GM12878 (cell line): ENCODE measurements around the gene PRG3. TPM values are rescaled to one million over a fixed set of nuclear protein-coding genes. Genes with fewer than 3 reads are reported as not detected.

Source experiments
- BCL11A ChIP-seq: IDR thresholded peaks from 2 replicates; pipeline ENCODE4 v1.6.1; 2011; ENCODE audit warnings: low read depth, low read length
- BHLHE40 ChIP-seq, 2 experiments: fragments of 450-650 bp in 1 of 2; IDR thresholded peaks; 2 replicates each; pipeline ENCODE4 v1.6.1; 2011 to 2017; ENCODE audit warnings: low read depth in 2 of 2, borderline replicate concordance in 1 of 2, improper control_type of control experiment in 1 of 2, low read length in 1 of 2, mild to moderate bottlenecking in 1 of 2
- CBFB ChIP-seq: IDR thresholded peaks from 2 replicates; pipeline ENCODE4 v1.6.1; 2016; ENCODE audit warnings: antibody characterized with exemption, low read depth
- CREM ChIP-seq: IDR thresholded peaks from 2 replicates; pipeline ENCODE4 v1.6.1; 2014; ENCODE audit warnings: antibody characterized with exemption, low read depth
- HDAC6 ChIP-seq: fragments of 200-600 bp; sonication (generic); IDR thresholded peaks from one replicate; pipeline ENCODE4 v1.8.0; 2017; ENCODE audit warnings: antibody characterized with exemption; ENCODE audit not compliant: unreplicated experiment
- MTA2 ChIP-seq: fragments of 450-650 bp; IDR thresholded peaks from 2 replicates; pipeline ENCODE4 v1.6.1; 2016; ENCODE audit warnings: low read depth, mild to moderate bottlenecking, moderate library complexity
- POLR2AphosphoS5 ChIP-seq: IDR thresholded peaks from 2 replicates; pipeline ENCODE4 v1.6.1; 2011; ENCODE audit warnings: mild to moderate bottlenecking, low read length, inconsistent platforms
- RCOR1 ChIP-seq: conservative IDR thresholded peaks from 2 replicates; pipeline ENCODE4 v1.6.1; 2012; ENCODE audit warnings: low read depth, low read length, improper control_type of control experiment
- SP1 ChIP-seq: IDR thresholded peaks from one replicate; pipeline ENCODE4 v1.6.1; 2011; ENCODE audit warnings: low read depth, low read length
- STAT3 ChIP-seq: IDR thresholded peaks from 2 replicates; pipeline ENCODE4 v1.6.1; 2011; ENCODE audit warnings: low read depth, low read length, improper control_type of control experiment
- SUPT20H ChIP-seq: IDR thresholded peaks from 2 replicates; pipeline ENCODE4 v1.6.1; 2011; ENCODE audit warnings: low read depth, mild to moderate bottlenecking, low read length, moderate library complexity, borderline replicate concordance; ENCODE audit not compliant: control insufficient read depth
- TAF1 ChIP-seq: IDR thresholded peaks from 2 replicates; pipeline ENCODE4 v1.6.1; 2011; ENCODE audit warnings: mild to moderate bottlenecking, low read depth, low read length, borderline replicate concordance
- TARDBP ChIP-seq: IDR thresholded peaks from 2 replicates; pipeline ENCODE4 v1.6.1; 2016; ENCODE audit warnings: borderline replicate concordance
- TCF12 ChIP-seq: IDR thresholded peaks from 2 replicates; pipeline ENCODE4 v1.6.1; 2011; ENCODE audit warnings: low read depth, mild to moderate bottlenecking, low read length
- WRNIP1 ChIP-seq: IDR thresholded peaks from 2 replicates; pipeline ENCODE4 v1.6.1; 2011; ENCODE audit warnings: low read depth, low read length, improper control_type of control experiment, borderline replicate concordance
- polyA plus RNA-seq, 11 experiments: library from polyadenylated mRNA; depleted of rRNA in 4 of 11; unstranded in 6 of 11; stranded (reverse) in 5 of 11; fragments of >200 nt; fragmentation: Nextera tagmentation in 4 of 11; fragmentation: Illumina TruSeq in 1 of 11; extraction: Ambion mirVana in 4 of 11; extraction: Trizol in 1 of 11; gene quantifications; 1 replicate in 1 of 11; 2 replicates in 10 of 11; pipeline versions ENCODE4 v1.2.1 to v1.2.3, GENCODE V29; 2011 to 2016; ENCODE audit warnings: inconsistent platforms in 2 of 11, missing spikeins in 2 of 11, low read depth in 1 of 11
- total RNA-seq, 4 experiments: library from RNA; depleted of rRNA in 3 of 4; stranded (reverse); fragments of >200 nt in 3 of 4; fragmentation: Illumina TruSeq in 1 of 4; extraction: Trizol in 1 of 4; gene quantifications; 2 replicates each; pipeline versions ENCODE4 v1.2.1 to v1.2.3, GENCODE V29; 2013 to 2021
- TF ChIP-seq, protein P1 (sequence below): IDR thresholded peaks from 2 replicates; pipeline ENCODE4 v1.6.1; 2011; ENCODE audit warnings: borderline replicate concordance, low read depth, mild to moderate bottlenecking, moderate library complexity, low read length; ENCODE audit not compliant: insufficient read depth, poor library complexity, severe bottlenecking
- TF ChIP-seq, protein P2 (sequence below): IDR thresholded peaks from 2 replicates; pipeline ENCODE4 v1.6.1; 2012; ENCODE audit warnings: low read length, inconsistent platforms
- TF ChIP-seq, protein P3 (sequence below): IDR thresholded peaks from 2 replicates; pipeline ENCODE4 v1.6.1; 2012; ENCODE audit warnings: low read depth, low read length, improper control_type of control experiment
- TF ChIP-seq, protein P4 (sequence below): fragments of 450-650 bp; IDR thresholded peaks from 2 replicates; pipeline ENCODE4 v1.6.1; 2016; ENCODE audit warnings: mild to moderate bottlenecking
- TF ChIP-seq, protein P5 (sequence below): fragments of 450-650 bp; IDR thresholded peaks from 2 replicates; pipeline ENCODE4 v1.6.1; 2017; ENCODE audit warnings: mild to moderate bottlenecking

PRG3 gene
- total and polyA plus RNA-seq, 10 of the 15 experiments (the other 5 are each of a cell fraction or from before 2014, with no cell fraction given), result not detected

DNA sequence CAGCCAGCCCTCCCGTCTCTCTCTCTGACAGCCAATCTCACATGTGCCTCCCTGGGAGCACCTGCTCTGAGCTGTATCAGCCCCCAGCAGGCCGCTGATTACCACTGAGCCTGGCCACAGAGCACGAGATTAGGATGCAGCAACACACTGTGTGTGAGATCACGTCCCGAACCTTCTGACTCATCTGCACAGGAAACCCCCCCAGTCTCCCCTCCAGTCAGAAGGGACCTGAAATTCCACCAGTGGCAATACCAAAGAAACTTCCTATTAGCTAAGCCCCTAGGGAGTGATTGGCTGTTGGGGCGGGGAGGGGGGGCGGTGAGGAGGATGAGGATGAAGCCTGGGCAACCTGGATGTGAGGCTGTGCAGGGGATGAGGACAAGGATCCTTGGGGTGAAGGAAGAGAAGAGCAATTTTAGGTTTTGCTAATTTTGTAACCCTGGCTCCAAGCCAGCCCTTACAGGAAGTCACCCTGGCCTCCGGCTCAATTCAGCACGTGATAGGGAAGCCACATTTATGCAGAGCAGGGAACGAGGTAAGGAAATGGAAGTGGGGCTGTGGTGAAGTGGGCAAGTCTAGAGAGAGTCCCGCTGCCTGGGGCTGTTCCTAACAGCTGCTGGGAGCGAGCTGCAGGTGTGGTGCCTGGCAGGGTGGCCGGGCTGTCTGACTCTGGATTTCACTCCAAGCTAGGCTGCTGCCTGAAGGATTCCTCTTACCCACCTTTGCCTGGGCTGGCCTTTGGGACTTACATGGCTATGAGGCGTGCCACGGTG, 44.0 kb upstream of the PRG3 start (continued):
- no peak for TF ChIP-seq RCOR1
- peak; percentile 91 for TF ChIP-seq CREM
- peak; percentile 75 for TF ChIP-seq SP1
- TF ChIP-seq, protein P1, sequence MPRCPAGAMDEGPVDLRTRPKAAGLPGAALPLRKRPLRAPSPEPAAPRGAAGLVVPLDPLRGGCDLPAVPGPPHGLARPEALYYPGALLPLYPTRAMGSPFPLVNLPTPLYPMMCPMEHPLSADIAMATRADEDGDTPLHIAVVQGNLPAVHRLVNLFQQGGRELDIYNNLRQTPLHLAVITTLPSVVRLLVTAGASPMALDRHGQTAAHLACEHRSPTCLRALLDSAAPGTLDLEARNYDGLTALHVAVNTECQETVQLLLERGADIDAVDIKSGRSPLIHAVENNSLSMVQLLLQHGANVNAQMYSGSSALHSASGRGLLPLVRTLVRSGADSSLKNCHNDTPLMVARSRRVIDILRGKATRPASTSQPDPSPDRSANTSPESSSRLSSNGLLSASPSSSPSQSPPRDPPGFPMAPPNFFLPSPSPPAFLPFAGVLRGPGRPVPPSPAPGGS, result peak; percentile 97
- TF ChIP-seq SUPT20H, result no peak
- no peak for TF ChIP-seq WRNIP1
- TF ChIP-seq CBFB, result peak; percentile 90
- TF ChIP-seq, protein P2, sequence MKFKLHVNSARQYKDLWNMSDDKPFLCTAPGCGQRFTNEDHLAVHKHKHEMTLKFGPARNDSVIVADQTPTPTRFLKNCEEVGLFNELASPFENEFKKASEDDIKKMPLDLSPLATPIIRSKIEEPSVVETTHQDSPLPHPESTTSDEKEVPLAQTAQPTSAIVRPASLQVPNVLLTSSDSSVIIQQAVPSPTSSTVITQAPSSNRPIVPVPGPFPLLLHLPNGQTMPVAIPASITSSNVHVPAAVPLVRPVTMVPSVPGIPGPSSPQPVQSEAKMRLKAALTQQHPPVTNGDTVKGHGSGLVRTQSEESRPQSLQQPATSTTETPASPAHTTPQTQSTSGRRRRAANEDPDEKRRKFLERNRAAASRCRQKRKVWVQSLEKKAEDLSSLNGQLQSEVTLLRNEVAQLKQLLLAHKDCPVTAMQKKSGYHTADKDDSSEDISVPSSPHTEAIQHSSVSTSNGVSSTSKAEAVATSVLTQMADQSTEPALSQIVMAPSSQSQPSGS, result peak; percentile 96
- peak; percentile 98 for TF ChIP-seq TCF12
- TF ChIP-seq TAF1, result peak; percentile 52
- TF ChIP-seq, protein P3, sequence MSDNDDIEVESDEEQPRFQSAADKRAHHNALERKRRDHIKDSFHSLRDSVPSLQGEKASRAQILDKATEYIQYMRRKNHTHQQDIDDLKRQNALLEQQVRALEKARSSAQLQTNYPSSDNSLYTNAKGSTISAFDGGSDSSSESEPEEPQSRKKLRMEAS, result peak; percentile 83
- TF ChIP-seq, protein P4, sequence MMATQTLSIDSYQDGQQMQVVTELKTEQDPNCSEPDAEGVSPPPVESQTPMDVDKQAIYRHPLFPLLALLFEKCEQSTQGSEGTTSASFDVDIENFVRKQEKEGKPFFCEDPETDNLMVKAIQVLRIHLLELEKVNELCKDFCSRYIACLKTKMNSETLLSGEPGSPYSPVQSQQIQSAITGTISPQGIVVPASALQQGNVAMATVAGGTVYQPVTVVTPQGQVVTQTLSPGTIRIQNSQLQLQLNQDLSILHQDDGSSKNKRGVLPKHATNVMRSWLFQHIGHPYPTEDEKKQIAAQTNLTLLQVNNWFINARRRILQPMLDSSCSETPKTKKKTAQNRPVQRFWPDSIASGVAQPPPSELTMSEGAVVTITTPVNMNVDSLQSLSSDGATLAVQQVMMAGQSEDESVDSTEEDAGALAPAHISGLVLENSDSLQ, result peak; percentile 86
- TF ChIP-seq BCL11A, result peak; percentile 95
- no peak for TF ChIP-seq HDAC6
- peak; percentile 99 to 100 for TF ChIP-seq BHLHE40 (IDR thresholded peaks at IDR 0.05; ENCODE audit: borderline replicate concordance in 1 of 2, low read depth in 2 of 2, low read length in 1 of 2)
- TF ChIP-seq, protein P5, sequence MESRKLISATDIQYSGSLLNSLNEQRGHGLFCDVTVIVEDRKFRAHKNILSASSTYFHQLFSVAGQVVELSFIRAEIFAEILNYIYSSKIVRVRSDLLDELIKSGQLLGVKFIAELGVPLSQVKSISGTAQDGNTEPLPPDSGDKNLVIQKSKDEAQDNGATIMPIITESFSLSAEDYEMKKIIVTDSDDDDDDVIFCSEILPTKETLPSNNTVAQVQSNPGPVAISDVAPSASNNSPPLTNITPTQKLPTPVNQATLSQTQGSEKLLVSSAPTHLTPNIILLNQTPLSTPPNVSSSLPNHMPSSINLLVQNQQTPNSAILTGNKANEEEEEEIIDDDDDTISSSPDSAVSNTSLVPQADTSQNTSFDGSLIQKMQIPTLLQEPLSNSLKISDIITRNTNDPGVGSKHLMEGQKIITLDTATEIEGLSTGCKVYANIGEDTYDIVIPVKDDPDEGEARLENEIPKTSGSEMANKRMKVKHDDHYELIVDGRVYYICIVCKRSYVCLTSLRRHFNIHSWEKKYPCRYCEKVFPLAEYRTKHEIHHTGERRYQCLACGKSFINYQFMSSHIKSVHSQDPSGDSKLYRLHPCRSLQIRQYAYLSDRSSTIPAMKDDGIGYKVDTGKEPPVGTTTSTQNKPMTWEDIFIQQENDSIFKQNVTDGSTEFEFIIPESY, result no peak
- peak; percentile 81 for TF ChIP-seq POLR2AphosphoS5
- TF ChIP-seq TARDBP, result no peak; the same call in 1 of the 2 replicates
- TF ChIP-seq STAT3, result no peak
- peak; percentile 88 for TF ChIP-seq MTA2
